GM12878 (cell line): ENCODE data around the gene EBP.

ENCODE experiments used
- CEBPB ChIP-seq, 2 experiments: fragments of 150-350 bp in 1 of 2; IDR thresholded peaks; 2 replicates each; pipeline ENCODE4 v1.6.1; 2012 to 2014; ENCODE audit warnings: low read depth in 2 of 2, low read length in 2 of 2, borderline replicate concordance in 1 of 2, inconsistent platforms in 1 of 2
- CHD1 ChIP-seq: IDR thresholded peaks from 2 replicates; pipeline ENCODE4 v1.6.1; 2012; ENCODE audit warnings: low read depth, low read length, improper control_type of control experiment
- CHD4 ChIP-seq: fragments of 200-600 bp; sonication (generic); IDR thresholded peaks from 2 replicates; pipeline ENCODE4 v1.6.1; 2016; ENCODE audit warnings: mild to moderate bottlenecking
- CTCF ChIP-seq, 3 experiments: IDR thresholded peaks in 2 of 3; conservative IDR thresholded peaks in 1 of 3; 2 replicates each; pipeline ENCODE4 v1.5.1; 2011; ENCODE audit warnings: low read depth in 3 of 3, low read length in 3 of 3, mild to moderate bottlenecking in 3 of 3, control low read depth in 2 of 3, moderate library complexity in 2 of 3, inconsistent platforms in 1 of 3, mixed read lengths in 1 of 3; ENCODE audit not compliant: control insufficient read depth in 2 of 3, insufficient read depth in 1 of 3; ENCODE audit errors: extremely low read depth in 1 of 3
- EP300 ChIP-seq, 2 experiments: fragments of 150-350 bp in 1 of 2; IDR thresholded peaks; 2 replicates each; pipeline ENCODE4 v1.6.1; 2011 to 2012; ENCODE audit warnings: low read depth in 2 of 2, low read length in 2 of 2, borderline replicate concordance in 1 of 2, improper control_type of control experiment in 1 of 2, inconsistent platforms in 1 of 2; ENCODE audit not compliant: control insufficient read depth in 1 of 2
- HDAC6 ChIP-seq: fragments of 200-600 bp; sonication (generic); IDR thresholded peaks from one replicate; pipeline ENCODE4 v1.8.0; 2017; ENCODE audit warnings: antibody characterized with exemption; ENCODE audit not compliant: unreplicated experiment
- MAX ChIP-seq: IDR thresholded peaks from 2 replicates; pipeline ENCODE4 v1.6.1; 2012; ENCODE audit warnings: low read depth, low read length, improper control_type of control experiment
- POLR2A ChIP-seq: IDR thresholded peaks from 2 replicates; pipeline ENCODE4 v1.6.1; 2011; ENCODE audit warnings: low read depth, mild to moderate bottlenecking, low read length
- POLR2AphosphoS5 ChIP-seq: IDR thresholded peaks from 2 replicates; pipeline ENCODE4 v1.6.1; 2011; ENCODE audit warnings: mild to moderate bottlenecking, low read length, inconsistent platforms
- SIN3A ChIP-seq: IDR thresholded peaks from 2 replicates; pipeline ENCODE4 v1.6.1; 2012; ENCODE audit warnings: low read depth, low read length, improper control_type of control experiment
- SRF ChIP-seq, 2 experiments: IDR thresholded peaks; 2 replicates each; pipeline ENCODE4 v1.6.1; 2011; ENCODE audit warnings: low read depth in 2 of 2, low read length in 2 of 2, mild to moderate bottlenecking in 1 of 2, moderate library complexity in 1 of 2
- YY1 ChIP-seq: IDR thresholded peaks from 2 replicates; pipeline ENCODE4 v1.6.1; 2011; ENCODE audit warnings: low read depth, mild to moderate bottlenecking, low read length
- ZNF207 ChIP-seq: fragments of 450-650 bp; IDR thresholded peaks from 2 replicates; pipeline ENCODE4 v1.6.1; 2014; ENCODE audit warnings: antibody characterized with exemption, mild to moderate bottlenecking, borderline replicate concordance
- ZNF274 ChIP-seq: IDR thresholded peaks from one replicate; pipeline ENCODE4 v1.8.0; 2011; ENCODE audit not compliant: insufficient read length, insufficient read depth

DNA sequence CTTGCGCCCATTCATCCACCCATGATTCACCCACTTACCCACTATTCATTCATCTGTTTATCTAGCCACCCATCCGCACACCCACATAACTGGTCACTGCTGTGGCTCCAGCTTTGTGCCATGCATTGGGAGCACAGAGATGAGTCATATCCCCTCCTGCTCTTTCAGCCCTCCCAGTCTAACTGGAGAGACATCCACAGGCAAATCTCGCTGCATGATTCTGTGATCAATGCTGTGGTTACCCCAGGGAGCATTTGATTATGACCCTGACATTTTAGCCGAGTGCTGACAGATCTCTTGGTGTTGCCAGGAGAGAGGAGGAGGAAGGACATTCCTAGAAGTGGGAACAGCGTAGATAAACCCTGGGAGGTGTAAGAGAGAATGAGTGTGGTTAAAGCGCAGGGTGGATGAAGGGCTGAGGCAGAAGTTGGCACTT, 23.2 kb upstream of the EBP start:
- TF ChIP-seq CTCF (IDR thresholded peaks at IDR 0.05 in 2 of 3, conservative IDR thresholded peaks at IDR 0.05 in 1 of 3; ENCODE audit: control insufficient read depth in 2 of 3, extremely low read depth in 1 of 3, insufficient read depth in 1 of 3, low read depth in 3 of 3, low read length in 3 of 3), result no peak
- TF ChIP-seq SIN3A, result no peak
- TF ChIP-seq HDAC6, result no peak
- TF ChIP-seq SRF (IDR thresholded peaks at IDR 0.05; ENCODE audit: low read depth in 2 of 2, low read length in 2 of 2), result no peak
- no peak for TF ChIP-seq POLR2A
- TF ChIP-seq YY1, result no peak
- no peak for TF ChIP-seq CEBPB (IDR thresholded peaks at IDR 0.05; ENCODE audit: borderline replicate concordance in 1 of 2, low read depth in 2 of 2, low read length in 2 of 2)
- no peak for TF ChIP-seq ZNF207
- TF ChIP-seq CHD1, result no peak
- no peak for TF ChIP-seq MAX
- no peak for TF ChIP-seq POLR2AphosphoS5
- TF ChIP-seq CHD4, result no peak
- TF ChIP-seq EP300 (IDR thresholded peaks at IDR 0.05; ENCODE audit: borderline replicate concordance in 1 of 2, control insufficient read depth in 1 of 2, low read depth in 2 of 2, low read length in 2 of 2), result no peak
- no peak for TF ChIP-seq ZNF274
